AG09319 (cell line): Measurements from ENCODE around the gene FABP7.

Source experiments
- DNase-seq: peaks from one replicate; pipeline ENCODE4 v3.0.0-alpha.2; 2010; ENCODE audit warnings: low read depth; ENCODE audit errors: extremely low read depth
- CTCF ChIP-seq: IDR thresholded peaks from 2 replicates; pipeline ENCODE4 v1.5.1; 2011; ENCODE audit warnings: low read depth, mild to moderate bottlenecking, inconsistent platforms, low read length, moderate library complexity

Gene FABP7

DNA sequence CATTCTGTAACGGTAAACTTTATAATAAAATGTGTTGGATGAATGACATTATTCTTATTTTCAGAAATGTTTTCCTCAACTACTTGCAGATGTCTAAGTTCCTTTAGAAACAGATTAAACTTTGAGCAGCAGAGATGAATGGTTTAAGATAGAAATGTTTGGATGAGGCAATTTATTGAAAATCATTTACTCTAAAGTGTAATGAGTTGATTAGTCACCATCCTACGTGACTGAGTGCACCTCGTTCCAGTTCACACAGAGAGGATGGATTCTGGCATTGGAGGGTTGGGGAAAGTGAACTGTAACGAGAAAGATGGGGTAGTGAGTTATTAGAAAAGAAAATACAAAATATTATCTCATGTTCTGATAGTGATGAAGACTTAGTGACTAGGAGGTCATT, 38.2 kb downstream of the FABP7 start:
- no peak for DNase-seq
- TF ChIP-seq CTCF, result no peak

GRCh38 chr6:122818866-122819265, 39.4 kb downstream of the FABP7 start:
- no peak for DNase-seq
- no peak for TF ChIP-seq CTCF

- TF ChIP-seq CTCF, result no peak
- DNase-seq, result no peak
These were observed 41.6 kb downstream of the FABP7 start for GRCh38 chr6:122821095-122821494.

- no peak for TF ChIP-seq CTCF
- DNase-seq, result no peak
These were observed 45.6 kb downstream of the FABP7 start for GRCh38 chr6:122825163-122825562.

DNA sequence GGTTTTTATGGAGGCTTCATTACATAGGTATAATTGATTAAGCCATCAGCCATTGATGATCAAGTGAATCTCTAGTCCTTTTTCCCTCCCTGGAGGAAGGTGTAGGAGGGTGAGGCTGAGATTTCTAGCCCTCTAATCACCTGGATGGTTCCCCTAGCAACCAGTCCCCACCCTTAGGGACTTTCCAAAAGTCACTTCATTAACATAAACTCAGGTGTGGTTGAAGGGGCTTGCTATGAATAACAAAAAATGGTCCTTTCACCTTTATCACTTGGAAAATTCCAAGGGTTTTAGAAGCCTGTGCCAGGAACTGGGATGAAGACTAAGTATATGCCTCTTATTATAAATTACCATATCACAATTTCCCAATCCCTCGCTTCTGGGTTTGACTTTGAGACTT, 49.9 kb downstream of the FABP7 start:
- DNase-seq, result no peak
- no peak for TF ChIP-seq CTCF

DNA sequence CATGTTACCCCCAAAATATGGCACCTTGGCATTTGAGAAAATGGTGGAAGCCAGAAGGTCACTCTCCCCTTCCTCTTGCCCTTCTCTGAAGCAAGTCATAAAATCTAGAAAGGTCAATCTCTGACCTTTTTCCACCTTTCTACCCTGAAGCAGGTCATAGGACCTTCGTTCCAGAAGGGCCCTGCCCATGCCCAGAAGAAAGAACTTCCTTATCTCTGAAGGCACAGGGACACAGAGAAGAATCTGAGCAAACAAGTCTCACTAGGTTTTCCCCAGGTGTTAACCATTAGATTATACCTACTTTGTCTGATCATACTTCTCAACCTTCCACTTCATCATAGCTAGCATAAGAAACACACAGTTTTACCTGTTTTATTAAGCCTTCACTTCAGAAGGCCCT, 52.0 kb downstream of the FABP7 start:
- no peak for DNase-seq
- TF ChIP-seq CTCF, result no peak

- TF ChIP-seq CTCF, result no peak
- no peak for DNase-seq
These were observed 52.9 kb downstream of the FABP7 start for GRCh38 chr6:122832459-122832858.
